ENCODE data around the gene TALDO1.

- TF ChIP-seq POLR2A (IDR thresholded peaks at IDR 0.05), result no peak
- no peak for TF ChIP-seq CTCF (IDR thresholded peaks at IDR 0.05)
These were observed 44.5 kb upstream of the TALDO1 start for GRCh38 chr11:702462-703461.

All from testis (tissue), 2 donors.